Measurements from ENCODE around the gene LIX1. TPM values are rescaled to one million over a fixed set of nuclear protein-coding genes. Genes with fewer than 3 reads are reported as not detected.
"Not testable (repeated sequence)": the region's sequence is repeated elsewhere in the genome, so short reads cannot be mapped to it uniquely, and the experiment has no call there.

Gene LIX1
- total RNA-seq, result under 1 TPM in 2 of 4 donors, not detected in 2; 0.13 to 0.48 TPM

GRCh38 chr5:97142521-97143254 is at the start of gene LIX1:
LIX1 (minus strand) TSS chr5:97142611; CDS start chr5:97142576, 35 bp downstream.
- Histone ChIP-seq H3K27me3 (no peaks in the 10 kb centered on the region), H3K9me3 (no peaks in the 10 kb centered on the region), H3K4me1 (no peaks in the 10 kb centered on the region), H3K4me3 (no peak within 1 kb of the TSS), H3K27ac (no peak within 1 kb of the TSS), H3K36me3 (no peaks in the 10 kb centered on the region)
- 48% methylated on average over 6 of the region's 6 CpGs for WGBS
- no peak for DNase-seq (ENCODE audit: low spot score in 2 of 2)
- peak in 1 of 2 donors; percentile 33 for TF ChIP-seq CTCF (IDR thresholded peaks at IDR 0.05)
- TF ChIP-seq POLR2AphosphoS5 (IDR thresholded peaks at IDR 0.05), result no peak

GRCh38 chr5:97191893-97192292 is 49.5 kb upstream of the LIX1 start:
- H3K27ac ChIP-seq, result no peak overlapping the region
- no peaks in the 10 kb centered on the region for H3K4me1 ChIP-seq
- no peak for DNase-seq (ENCODE audit: low spot score in 2 of 2)
- no peaks in the 10 kb centered on the region for H3K9me3 ChIP-seq
- TF ChIP-seq CTCF (IDR thresholded peaks at IDR 0.05), result no peak
- no peak for TF ChIP-seq POLR2AphosphoS5 (IDR thresholded peaks at IDR 0.05)
- no peak for TF ChIP-seq POLR2A (IDR thresholded peaks at IDR 0.05)
- no peak for TF ChIP-seq EP300 (IDR thresholded peaks at IDR 0.05)
- H3K27me3 ChIP-seq, result no peaks in the 10 kb centered on the region
- H3K4me3 ChIP-seq, result no peak overlapping the region
- 84% methylated on average over 2 of the region's 2 CpGs for WGBS
- H3K36me3 ChIP-seq, result no peaks in the 10 kb centered on the region

GRCh38 chr5:97189523-97189922 is 47.1 kb upstream of the LIX1 start:
- 94% methylated on average over 1 of the region's 1 CpG for WGBS

GRCh38 chr5:97183930-97184213 is 41.5 kb upstream of the LIX1 start:
- H3K4me1 ChIP-seq, result peaks cover 32% of the 10 kb centered on the region
- peak overlapping the region; percentile 94 for H3K27ac ChIP-seq
- H3K9me3 ChIP-seq, result no peaks in the 10 kb centered on the region
- TF ChIP-seq EP300 (IDR thresholded peaks at IDR 0.05) (no peak), POLR2A (IDR thresholded peaks at IDR 0.05) (no peak), POLR2AphosphoS5 (IDR thresholded peaks at IDR 0.05) (no peak), CTCF (IDR thresholded peaks at IDR 0.05) (no peak)
- no peaks in the 10 kb centered on the region for H3K27me3 ChIP-seq
- 38% methylated on average over 6 of the region's 6 CpGs for WGBS
- no peak for DNase-seq (ENCODE audit: low spot score in 2 of 2)
- peak overlapping the region; percentile 89 for H3K4me3 ChIP-seq
- peaks cover under 1% of the 10 kb centered on the region for H3K36me3 ChIP-seq

More at GRCh38 chr5:97189523-97189922, 47.1 kb upstream of the LIX1 start:
- H3K4me1 ChIP-seq; H3K27ac ChIP-seq; H3K27me3 ChIP-seq; H3K36me3 ChIP-seq; DNase-seq (ENCODE audit: low spot score in 2 of 2); H3K9me3 ChIP-seq; H3K4me3 ChIP-seq: not testable (repeated sequence)

- DNase-seq (ENCODE audit: low spot score in 2 of 2), result peak; percentile 94 to 95
- Histone ChIP-seq H3K4me1 (peaks cover 32% of the 10 kb centered on the region), H3K4me3 (peak within 1 kb of the TSS; percentile 89), H3K27me3 (no peaks in the 10 kb centered on the region), H3K9me3 (no peaks in the 10 kb centered on the region), H3K27ac (peak within 1 kb of the TSS; percentile 94), H3K36me3 (peaks cover 6% of the 10 kb centered on the region)
- WGBS, result under 1% methylated on average over 44 of the region's 44 CpGs
- TF ChIP-seq POLR2AphosphoS5 (IDR thresholded peaks at IDR 0.05) (peak in 1 of 3 donors; percentile 39), POLR2A (IDR thresholded peaks at IDR 0.05) (peak in 1 of 2 donors; percentile 49), EP300 (IDR thresholded peaks at IDR 0.05) (no peak), CTCF (IDR thresholded peaks at IDR 0.05) (no peak)
Observed at GRCh38 chr5:97183100-97183929, 40.9 kb upstream of the LIX1 start, which contains the start of gene RIOK2. RIOK2 (minus strand) TSS chr5:97183247; CDS start chr5:97183191, 56 bp downstream.
